ENCODE measurements around the gene HRH1.

DNA sequence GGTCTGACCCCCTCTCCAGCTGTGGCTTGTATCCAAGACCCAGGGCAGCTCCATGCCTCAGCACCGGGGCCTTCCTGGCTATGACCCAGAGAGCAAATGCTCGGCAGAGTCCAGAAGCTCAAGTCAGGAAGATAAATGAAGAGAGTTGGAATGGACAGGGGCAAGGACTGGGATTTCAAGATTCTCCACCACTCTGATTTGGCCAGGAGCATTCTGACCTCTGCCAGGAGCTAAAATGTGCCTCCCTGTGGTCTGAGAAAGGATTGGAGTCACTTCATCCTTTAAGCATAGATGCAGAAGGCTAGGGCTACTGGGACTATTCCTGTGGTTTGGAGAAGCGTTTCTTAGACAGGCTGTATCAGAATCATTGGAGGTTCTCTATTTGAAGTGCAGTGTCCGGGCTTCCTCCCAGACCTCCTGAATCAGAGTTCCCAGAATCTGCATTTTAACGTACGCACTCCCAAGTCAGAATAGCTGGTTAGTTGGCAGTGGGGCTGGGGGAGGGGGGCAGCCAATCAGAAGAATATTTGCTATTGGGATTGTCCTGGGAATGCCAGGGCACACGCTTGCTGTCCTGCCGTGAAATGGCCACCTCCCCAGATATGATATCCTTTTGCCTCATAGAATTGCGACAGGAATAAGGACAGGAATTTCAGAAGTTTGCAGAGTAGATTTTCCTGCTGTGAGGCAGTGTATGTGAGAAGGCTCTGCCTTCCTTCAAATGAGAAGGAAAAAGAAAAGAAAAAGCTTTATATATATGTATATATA lies 57.4 kb downstream of the HRH1 start:
- TF ChIP-seq, protein P1, sequence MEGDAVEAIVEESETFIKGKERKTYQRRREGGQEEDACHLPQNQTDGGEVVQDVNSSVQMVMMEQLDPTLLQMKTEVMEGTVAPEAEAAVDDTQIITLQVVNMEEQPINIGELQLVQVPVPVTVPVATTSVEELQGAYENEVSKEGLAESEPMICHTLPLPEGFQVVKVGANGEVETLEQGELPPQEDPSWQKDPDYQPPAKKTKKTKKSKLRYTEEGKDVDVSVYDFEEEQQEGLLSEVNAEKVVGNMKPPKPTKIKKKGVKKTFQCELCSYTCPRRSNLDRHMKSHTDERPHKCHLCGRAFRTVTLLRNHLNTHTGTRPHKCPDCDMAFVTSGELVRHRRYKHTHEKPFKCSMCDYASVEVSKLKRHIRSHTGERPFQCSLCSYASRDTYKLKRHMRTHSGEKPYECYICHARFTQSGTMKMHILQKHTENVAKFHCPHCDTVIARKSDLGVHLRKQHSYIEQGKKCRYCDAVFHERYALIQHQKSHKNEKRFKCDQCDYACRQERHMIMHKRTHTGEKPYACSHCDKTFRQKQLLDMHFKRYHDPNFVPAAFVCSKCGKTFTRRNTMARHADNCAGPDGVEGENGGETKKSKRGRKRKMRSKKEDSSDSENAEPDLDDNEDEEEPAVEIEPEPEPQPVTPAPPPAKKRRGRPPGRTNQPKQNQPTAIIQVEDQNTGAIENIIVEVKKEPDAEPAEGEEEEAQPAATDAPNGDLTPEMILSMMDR (optimal IDR thresholded peaks at IDR 0.05 in 1 of 3, IDR thresholded peaks at IDR 0.05 in 1 of 3, conservative IDR thresholded peaks at IDR 0.05 in 1 of 3; ENCODE audit: extremely low read depth in 1 of 3, insufficient read depth in 2 of 3, low read length in 3 of 3) = peak in 1 of 3 experiments; percentile 18
- no peak for TF ChIP-seq EZH2 (IDR thresholded peaks at IDR 0.05; ENCODE audit: low read length)

Data from keratinocyte (primary cell).